T-helper 2 cell treated with Interferon-gamma antibody and Interleukin-4, amounts not matched to agents 100 ng/mL and 5 ng/mL, for 36 hours (primary cell): ENCODE results near the gene SSTR3. TPM values are rescaled to one million over a fixed set of nuclear protein-coding genes. Genes with fewer than 3 reads are reported as not detected.

Experiments used
- intact Hi-C: fragments of 100-400 bp; cut with micrococcal nuclease; formaldehyde crosslinking; loops from one replicate; pipeline ENCODE4 v1.15.1; 2023
- total RNA-seq: library from RNA; stranded (reverse); gene quantifications from 2 replicates; pipeline ENCODE4 v1.2.3, GENCODE V29; 2022

Gene SSTR3
- total RNA-seq, 1 donor from 2014 or later = 0.64 TPM

- intact Hi-C loops = loop anchor here (1.0 to 10.0 kb wide), 9 partner anchors 20 to 422 kb away; partner anchors contain the start of genes IFT27 and RAC2
Observed at GRCh38 chr22:37199103-37199759, 13.0 kb downstream of the SSTR3 start.

- intact Hi-C loops = loop anchor here (1.0 to 10.0 kb wide), 12 partner anchors 21 to 422 kb away; partner anchors contain the start of genes IFT27 and RAC2
Observed at GRCh38 chr22:37198258-37199102, 13.8 kb downstream of the SSTR3 start.

GRCh38 chr22:37197451-37198257, 14.6 kb downstream of the SSTR3 start:
- intact Hi-C loops = loop anchor here (1.0 to 10.0 kb wide), 8 partner anchors 31 to 421 kb away; partner anchors contain the start of gene IFT27

GRCh38 chr22:37196539-37197450, 15.5 kb downstream of the SSTR3 start:
- intact Hi-C loops = loop anchor here (5.0 to 10.0 kb wide), 3 partner anchors 152 to 342 kb away; no protein-coding TSS in a partner anchor

GRCh38 chr22:37195921-37196320, 16.4 kb downstream of the SSTR3 start:
- intact Hi-C loops = loop anchor here (5.0 to 10.0 kb wide), 3 partner anchors 151 to 341 kb away; no protein-coding TSS in a partner anchor

GRCh38 chr22:37194750-37195149, 17.5 kb downstream of the SSTR3 start:
- intact Hi-C loops = loop anchor here (5.0 to 10.0 kb wide), 3 partner anchors 150 to 340 kb away; no protein-coding TSS in a partner anchor

- intact Hi-C loops = loop anchor here (10.0 kb wide), 2 partner anchors 149 to 339 kb away; no protein-coding TSS in a partner anchor
Observed at GRCh38 chr22:37193629-37194191, 18.6 kb downstream of the SSTR3 start.

- intact Hi-C loops = loop anchor here (10.0 kb wide), 2 partner anchors 148 to 338 kb away; no protein-coding TSS in a partner anchor
Observed at GRCh38 chr22:37192741-37193140, 19.5 kb downstream of the SSTR3 start.

- intact Hi-C loops = loop anchor here (10.0 kb wide), 2 partner anchors 147 to 337 kb away; no protein-coding TSS in a partner anchor
Observed at GRCh38 chr22:37192204-37192603, 20.1 kb downstream of the SSTR3 start.

- intact Hi-C loops = loop anchor here (10.0 kb wide), 2 partner anchors 146 to 336 kb away; no protein-coding TSS in a partner anchor
Observed at GRCh38 chr22:37190262-37190780, 22.0 kb downstream of the SSTR3 start.

GRCh38 chr22:37188901-37189466, 23.3 kb downstream of the SSTR3 start:
- intact Hi-C loops = no loop called here

GRCh38 chr22:37187891-37188761, 24.2 kb downstream of the SSTR3 start, which contains the start of gene C1QTNF6:
TSS of gene C1QTNF6 (minus strand) at chr22:37188247. CDS start at chr22:37188213, 34 bp downstream.
- intact Hi-C loops = no loop called here

- intact Hi-C loops = no loop called here
Observed at GRCh38 chr22:37187552-37187890, 24.8 kb downstream of the SSTR3 start.

GRCh38 chr22:37186997-37187522, 25.2 kb downstream of the SSTR3 start:
- intact Hi-C loops = no loop called here

GRCh38 chr22:37186228-37186996, 25.9 kb downstream of the SSTR3 start:
- intact Hi-C loops = no loop called here

- intact Hi-C loops = no loop called here
Observed at GRCh38 chr22:37185646-37186227, 26.5 kb downstream of the SSTR3 start.
